ENCODE measurements around the gene GLP2R.

The GLP2R gene

GRCh38 chr17:9859781-9860180, 34.1 kb downstream of the GLP2R start:
- no peak for TF ChIP-seq TAF1 (IDR thresholded peaks at IDR 0.05; ENCODE audit: borderline replicate concordance, insufficient read depth, low read length)
- TF ChIP-seq, protein P1, sequence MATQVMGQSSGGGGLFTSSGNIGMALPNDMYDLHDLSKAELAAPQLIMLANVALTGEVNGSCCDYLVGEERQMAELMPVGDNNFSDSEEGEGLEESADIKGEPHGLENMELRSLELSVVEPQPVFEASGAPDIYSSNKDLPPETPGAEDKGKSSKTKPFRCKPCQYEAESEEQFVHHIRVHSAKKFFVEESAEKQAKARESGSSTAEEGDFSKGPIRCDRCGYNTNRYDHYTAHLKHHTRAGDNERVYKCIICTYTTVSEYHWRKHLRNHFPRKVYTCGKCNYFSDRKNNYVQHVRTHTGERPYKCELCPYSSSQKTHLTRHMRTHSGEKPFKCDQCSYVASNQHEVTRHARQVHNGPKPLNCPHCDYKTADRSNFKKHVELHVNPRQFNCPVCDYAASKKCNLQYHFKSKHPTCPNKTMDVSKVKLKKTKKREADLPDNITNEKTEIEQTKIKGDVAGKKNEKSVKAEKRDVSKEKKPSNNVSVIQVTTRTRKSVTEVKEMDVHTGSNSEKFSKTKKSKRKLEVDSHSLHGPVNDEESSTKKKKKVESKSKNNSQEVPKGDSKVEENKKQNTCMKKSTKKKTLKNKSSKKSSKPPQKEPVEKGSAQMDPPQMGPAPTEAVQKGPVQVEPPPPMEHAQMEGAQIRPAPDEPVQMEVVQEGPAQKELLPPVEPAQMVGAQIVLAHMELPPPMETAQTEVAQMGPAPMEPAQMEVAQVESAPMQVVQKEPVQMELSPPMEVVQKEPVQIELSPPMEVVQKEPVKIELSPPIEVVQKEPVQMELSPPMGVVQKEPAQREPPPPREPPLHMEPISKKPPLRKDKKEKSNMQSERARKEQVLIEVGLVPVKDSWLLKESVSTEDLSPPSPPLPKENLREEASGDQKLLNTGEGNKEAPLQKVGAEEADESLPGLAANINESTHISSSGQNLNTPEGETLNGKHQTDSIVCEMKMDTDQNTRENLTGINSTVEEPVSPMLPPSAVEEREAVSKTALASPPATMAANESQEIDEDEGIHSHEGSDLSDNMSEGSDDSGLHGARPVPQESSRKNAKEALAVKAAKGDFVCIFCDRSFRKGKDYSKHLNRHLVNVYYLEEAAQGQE (IDR thresholded peaks at IDR 0.05; ENCODE audit: insufficient read depth in 1 of 2, low read depth in 2 of 2, low read length in 2 of 2) = no peak
- no peak for TF ChIP-seq POLR2AphosphoS5 (IDR thresholded peaks at IDR 0.05; ENCODE audit: low read depth, low read length)
- no peak for TF ChIP-seq SIN3A (IDR thresholded peaks at IDR 0.05; ENCODE audit: borderline replicate concordance, insufficient read depth, low read length)
- no peak for TF ChIP-seq FOXP2 (optimal IDR thresholded peaks at IDR 0.05; ENCODE audit: borderline replicate concordance, extremely low read depth, extremely low read length, insufficient read depth)

DNA sequence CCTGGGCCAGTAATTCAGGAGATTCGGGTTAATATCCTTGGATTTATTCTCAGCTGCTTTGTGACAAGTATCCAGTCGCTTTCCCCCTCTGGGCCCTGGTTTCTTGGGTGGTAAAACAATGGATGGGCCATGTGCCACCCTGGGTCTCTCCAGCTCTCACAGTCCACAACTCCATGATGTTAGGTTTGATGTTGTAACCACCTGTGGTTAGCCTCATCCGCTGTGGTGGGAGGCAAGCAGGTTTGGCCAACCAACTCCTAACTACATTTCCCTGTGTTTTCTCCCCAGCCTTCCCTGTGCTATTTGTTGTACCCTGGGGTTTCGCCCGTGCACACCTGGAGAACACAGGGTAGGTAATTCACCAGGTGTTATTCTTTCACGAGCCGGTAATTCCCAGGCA, 35.1 kb downstream of the GLP2R start:
- TF ChIP-seq, protein P1 (IDR thresholded peaks at IDR 0.05; ENCODE audit: insufficient read depth in 1 of 2, low read depth in 2 of 2, low read length in 2 of 2) = no peak
- TF ChIP-seq FOXP2 (optimal IDR thresholded peaks at IDR 0.05; ENCODE audit: borderline replicate concordance, extremely low read depth, extremely low read length, insufficient read depth) = no peak
- no peak for TF ChIP-seq POLR2AphosphoS5 (IDR thresholded peaks at IDR 0.05; ENCODE audit: low read depth, low read length)
- no peak for TF ChIP-seq TAF1 (IDR thresholded peaks at IDR 0.05; ENCODE audit: borderline replicate concordance, insufficient read depth, low read length)
- no peak for TF ChIP-seq SIN3A (IDR thresholded peaks at IDR 0.05; ENCODE audit: borderline replicate concordance, insufficient read depth, low read length)

- TF ChIP-seq FOXP2 (optimal IDR thresholded peaks at IDR 0.05; ENCODE audit: borderline replicate concordance, extremely low read depth, extremely low read length, insufficient read depth) (no peak), POLR2AphosphoS5 (IDR thresholded peaks at IDR 0.05; ENCODE audit: low read depth, low read length) (no peak), SIN3A (IDR thresholded peaks at IDR 0.05; ENCODE audit: borderline replicate concordance, insufficient read depth, low read length) (no peak), TAF1 (IDR thresholded peaks at IDR 0.05; ENCODE audit: borderline replicate concordance, insufficient read depth, low read length) (no peak)
- TF ChIP-seq, protein P1 (IDR thresholded peaks at IDR 0.05; ENCODE audit: insufficient read depth in 1 of 2, low read depth in 2 of 2, low read length in 2 of 2) = no peak
Observed at GRCh38 chr17:9862220-9862619, 36.5 kb downstream of the GLP2R start.

DNA sequence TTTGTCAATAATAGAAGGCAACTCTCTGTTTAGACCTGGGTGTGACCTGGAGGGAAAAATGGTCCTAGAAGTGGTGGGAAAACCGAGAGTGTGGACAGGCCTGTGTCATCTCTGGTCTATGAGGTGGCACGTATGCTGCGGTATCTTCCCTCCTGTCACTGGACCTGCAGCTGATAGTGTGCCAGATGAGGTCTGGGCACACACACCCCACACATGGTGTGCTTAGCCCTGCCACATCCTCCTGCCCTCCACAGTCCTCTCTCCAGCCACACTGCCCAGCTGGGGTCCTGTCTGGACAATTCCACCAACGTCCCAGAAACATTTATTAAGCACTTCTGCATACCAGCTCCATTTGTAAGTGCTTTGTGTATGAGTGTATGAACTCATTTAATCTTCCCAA, 37.2 kb downstream of the GLP2R start:
- TF ChIP-seq SIN3A (IDR thresholded peaks at IDR 0.05; ENCODE audit: borderline replicate concordance, insufficient read depth, low read length) (no peak), POLR2AphosphoS5 (IDR thresholded peaks at IDR 0.05; ENCODE audit: low read depth, low read length) (no peak), FOXP2 (optimal IDR thresholded peaks at IDR 0.05; ENCODE audit: borderline replicate concordance, extremely low read depth, extremely low read length, insufficient read depth) (no peak), TAF1 (IDR thresholded peaks at IDR 0.05; ENCODE audit: borderline replicate concordance, insufficient read depth, low read length) (no peak)
- TF ChIP-seq, protein P1 (IDR thresholded peaks at IDR 0.05; ENCODE audit: insufficient read depth in 1 of 2, low read depth in 2 of 2, low read length in 2 of 2) = no peak

GRCh38 chr17:9865586-9865985, 39.9 kb downstream of the GLP2R start:
- TF ChIP-seq, protein P1 (IDR thresholded peaks at IDR 0.05; ENCODE audit: insufficient read depth in 1 of 2, low read depth in 2 of 2, low read length in 2 of 2) = no peak
- TF ChIP-seq SIN3A (IDR thresholded peaks at IDR 0.05; ENCODE audit: borderline replicate concordance, insufficient read depth, low read length) (no peak), FOXP2 (optimal IDR thresholded peaks at IDR 0.05; ENCODE audit: borderline replicate concordance, extremely low read depth, extremely low read length, insufficient read depth) (no peak), TAF1 (IDR thresholded peaks at IDR 0.05; ENCODE audit: borderline replicate concordance, insufficient read depth, low read length) (no peak), POLR2AphosphoS5 (IDR thresholded peaks at IDR 0.05; ENCODE audit: low read depth, low read length) (no peak)

Data from PFSK-1 (cell line).